KMS-11 (cell line): Measurements from ENCODE around the gene BLOC1S4.

Experiments used
- H2AFZ ChIP-seq: fragments of 200-600 bp; sonication (generic); 2 replicates; pipeline ENCODE4 v1.6.1; 2016; ENCODE audit warnings: antibody characterized with exemption, mixed run types, low read depth
- H3K27ac ChIP-seq: fragments of 200-600 bp; sonication (generic); 2 replicates; pipeline ENCODE4 v1.6.1; 2016; ENCODE audit warnings: mild to moderate bottlenecking, mixed run types
- H3K27me3 ChIP-seq: fragments of 200-600 bp; sonication (generic); 2 replicates; pipeline ENCODE4 v1.6.1; 2017; ENCODE audit warnings: mild to moderate bottlenecking, low read depth, mixed run types, moderate library complexity; ENCODE audit not compliant: insufficient read depth
- H3K36me3 ChIP-seq: fragments of 200-600 bp; sonication (generic); 2 replicates; pipeline ENCODE4 v1.6.1; 2017; ENCODE audit warnings: mild to moderate bottlenecking, mixed run types; ENCODE audit not compliant: insufficient read depth
- H3K4me1 ChIP-seq: fragments of 200-600 bp; sonication (generic); 2 replicates; pipeline ENCODE4 v1.6.1; 2016; ENCODE audit warnings: mild to moderate bottlenecking, low read depth, mixed run types; ENCODE audit not compliant: poor library complexity, severe bottlenecking
- H3K4me2 ChIP-seq: fragments of 200-600 bp; sonication (generic); 2 replicates; pipeline ENCODE4 v1.7.0; 2016; ENCODE audit warnings: mild to moderate bottlenecking, mixed run types
- H3K4me3 ChIP-seq: fragments of 200-600 bp; sonication (generic); IDR thresholded peaks from 2 replicates; pipeline ENCODE4 v1.6.1; 2017; ENCODE audit warnings: low read depth, low read length, mixed read lengths; ENCODE audit not compliant: insufficient read depth
- H3K79me2 ChIP-seq: fragments of 200-600 bp; sonication (generic); 2 replicates; pipeline ENCODE4 v1.6.1; 2016; ENCODE audit warnings: low read depth, mixed run types; ENCODE audit not compliant: insufficient read depth
- H3K9ac ChIP-seq: fragments of 200-600 bp; sonication (generic); 2 replicates; pipeline ENCODE4 v1.6.1; 2016; ENCODE audit warnings: mild to moderate bottlenecking, mixed run types
- H4K20me1 ChIP-seq: fragments of 200-600 bp; sonication (generic); 2 replicates; pipeline ENCODE4 v1.6.1; 2016; ENCODE audit warnings: mild to moderate bottlenecking, mixed run types; ENCODE audit not compliant: insufficient read depth
- TF ChIP-seq, protein P1 (sequence below): fragments of 200-600 bp; sonication (generic); conservative IDR thresholded peaks from 2 replicates; pipeline ENCODE4 v1.6.1; 2017; ENCODE audit warnings: low read depth, mild to moderate bottlenecking, antibody characterized with exemption, low read length, moderate library complexity, mixed read lengths

BLOC1S4 gene

DNA sequence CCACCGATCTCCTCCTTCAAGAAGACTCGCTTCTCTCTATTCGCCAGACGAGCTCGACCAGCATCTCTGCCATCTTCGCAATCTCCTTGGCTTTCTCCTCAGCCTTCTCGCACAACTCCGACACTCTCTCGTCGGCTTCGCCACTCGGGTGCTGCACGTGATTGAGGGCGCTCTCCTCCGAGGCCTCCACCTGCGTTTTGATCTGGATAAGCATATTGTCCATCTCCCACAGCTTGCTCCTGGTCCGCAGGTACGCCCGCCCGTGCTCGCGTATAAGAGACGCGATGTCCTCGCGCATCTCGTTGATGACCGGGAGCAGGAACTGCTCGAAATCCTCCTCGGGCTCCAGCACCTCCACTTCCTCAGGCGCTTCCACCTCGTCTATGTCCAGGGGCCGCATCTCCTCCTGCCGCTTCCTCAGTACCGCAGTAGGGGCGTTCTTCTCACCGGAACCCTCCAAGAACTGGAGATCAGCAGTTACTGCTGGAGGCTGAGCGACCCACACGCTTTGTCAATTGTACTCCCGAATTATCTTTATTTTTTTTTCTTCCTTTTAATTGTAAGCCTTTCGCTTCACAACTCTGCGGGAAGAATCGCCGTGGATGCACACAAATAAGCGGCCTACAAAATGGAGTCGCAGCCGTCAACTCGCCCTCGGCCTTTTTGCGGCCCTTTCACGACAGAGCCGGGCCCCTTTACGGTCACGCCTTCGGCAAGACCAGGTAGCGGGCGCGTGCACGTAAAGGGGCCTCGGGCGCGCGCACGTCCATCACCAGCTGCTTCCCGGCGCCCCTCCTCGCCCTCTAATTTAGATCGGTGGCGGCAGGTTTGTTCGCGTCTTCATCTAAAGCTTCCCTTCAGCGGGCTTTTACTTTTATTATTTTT lies 6.5 kb upstream of the BLOC1S4 start, which contains the start of gene MRFAP1L1:
TSS of gene MRFAP1L1 (minus strand) at position 636 of the 885 bp plus-strand sequence. CDS start at position 400, 236 bp downstream.
- Histone ChIP-seq H4K20me1 (no peaks in the 10 kb centered on the region), H3K27ac (peak within 1 kb of the TSS; percentile 55), H3K27me3 (no peaks in the 10 kb centered on the region), H3K4me2 (peak within 1 kb of the TSS; percentile 78), H3K4me1 (peaks cover 10% of the 10 kb centered on the region), H2AFZ (peak within 1 kb of the TSS; percentile 78), H3K9ac (peak within 1 kb of the TSS; percentile 51; the same call in 1 of the 2 replicates), H3K36me3 (no peaks in the 10 kb centered on the region), H3K79me2 (peaks cover 25% of the 10 kb centered on the region), H3K4me3 (peak within 1 kb of the TSS; percentile 91)
- TF ChIP-seq, protein P1, sequence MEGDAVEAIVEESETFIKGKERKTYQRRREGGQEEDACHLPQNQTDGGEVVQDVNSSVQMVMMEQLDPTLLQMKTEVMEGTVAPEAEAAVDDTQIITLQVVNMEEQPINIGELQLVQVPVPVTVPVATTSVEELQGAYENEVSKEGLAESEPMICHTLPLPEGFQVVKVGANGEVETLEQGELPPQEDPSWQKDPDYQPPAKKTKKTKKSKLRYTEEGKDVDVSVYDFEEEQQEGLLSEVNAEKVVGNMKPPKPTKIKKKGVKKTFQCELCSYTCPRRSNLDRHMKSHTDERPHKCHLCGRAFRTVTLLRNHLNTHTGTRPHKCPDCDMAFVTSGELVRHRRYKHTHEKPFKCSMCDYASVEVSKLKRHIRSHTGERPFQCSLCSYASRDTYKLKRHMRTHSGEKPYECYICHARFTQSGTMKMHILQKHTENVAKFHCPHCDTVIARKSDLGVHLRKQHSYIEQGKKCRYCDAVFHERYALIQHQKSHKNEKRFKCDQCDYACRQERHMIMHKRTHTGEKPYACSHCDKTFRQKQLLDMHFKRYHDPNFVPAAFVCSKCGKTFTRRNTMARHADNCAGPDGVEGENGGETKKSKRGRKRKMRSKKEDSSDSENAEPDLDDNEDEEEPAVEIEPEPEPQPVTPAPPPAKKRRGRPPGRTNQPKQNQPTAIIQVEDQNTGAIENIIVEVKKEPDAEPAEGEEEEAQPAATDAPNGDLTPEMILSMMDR: no peak

DNA sequence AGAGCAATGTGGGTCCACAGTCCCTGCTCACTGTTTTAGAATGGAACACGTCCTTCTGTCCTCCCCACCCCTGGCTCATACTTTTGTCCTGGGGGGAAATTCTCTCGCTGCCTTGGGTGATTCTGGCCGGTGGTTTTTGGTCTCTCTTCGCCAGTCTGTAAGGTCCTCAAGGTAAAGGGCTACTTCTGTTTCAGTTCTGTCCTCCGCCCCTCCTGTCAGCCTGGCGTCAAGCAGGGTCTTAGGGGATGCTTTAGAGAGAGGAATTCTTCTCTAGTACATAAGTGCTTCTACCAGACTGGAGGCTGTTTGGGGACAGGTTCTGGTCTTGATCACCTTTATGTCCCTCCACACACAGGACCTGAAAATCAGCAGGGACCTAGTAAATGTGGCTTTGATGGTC lies 5.7 kb upstream of the BLOC1S4 start:
- H3K27ac ChIP-seq: no peak overlapping the region
- H3K27me3 ChIP-seq: no peaks in the 10 kb centered on the region
- H3K79me2 ChIP-seq: peaks cover 25% of the 10 kb centered on the region
- H3K36me3 ChIP-seq: no peaks in the 10 kb centered on the region
- H3K4me2 ChIP-seq: peak overlapping the region; percentile 78
- no peak overlapping the region for H3K9ac ChIP-seq
- H3K4me3 ChIP-seq: peak overlapping the region; percentile 64
- TF ChIP-seq, protein P1: no peak
- H3K4me1 ChIP-seq: peaks cover 11% of the 10 kb centered on the region
- peak overlapping the region; percentile 78 for H2AFZ ChIP-seq
- no peaks in the 10 kb centered on the region for H4K20me1 ChIP-seq

DNA sequence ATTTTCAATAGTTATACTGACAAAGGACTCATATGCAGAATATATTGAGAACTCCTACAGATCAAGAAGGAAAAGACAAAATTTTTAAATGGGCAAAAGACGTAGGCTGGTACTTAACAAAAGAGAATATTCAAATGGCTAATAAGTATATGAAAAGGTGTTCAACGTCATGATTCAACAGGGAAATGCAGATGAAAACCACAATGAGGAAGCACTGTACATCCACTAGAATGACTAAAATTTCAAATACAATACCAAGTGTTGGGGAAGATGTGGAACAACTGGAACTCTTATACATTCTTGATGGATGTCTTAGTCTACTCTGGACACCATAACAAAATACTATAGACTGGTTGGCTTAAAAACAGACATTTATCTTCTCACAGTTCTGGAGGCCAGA lies 5.0 kb upstream of the BLOC1S4 start:
- no peaks in the 10 kb centered on the region for H3K27me3 ChIP-seq
- no peak overlapping the region for H3K4me3 ChIP-seq
- H3K36me3 ChIP-seq: no peaks in the 10 kb centered on the region
- peaks cover 15% of the 10 kb centered on the region for H3K4me1 ChIP-seq
- TF ChIP-seq, protein P1: no peak
- H3K79me2 ChIP-seq: peaks cover 25% of the 10 kb centered on the region
- no peak overlapping the region for H3K27ac ChIP-seq
- H2AFZ ChIP-seq: no peak overlapping the region
- no peaks in the 10 kb centered on the region for H4K20me1 ChIP-seq
- H3K9ac ChIP-seq: no peak overlapping the region
- H3K4me2 ChIP-seq: no peak overlapping the region

DNA sequence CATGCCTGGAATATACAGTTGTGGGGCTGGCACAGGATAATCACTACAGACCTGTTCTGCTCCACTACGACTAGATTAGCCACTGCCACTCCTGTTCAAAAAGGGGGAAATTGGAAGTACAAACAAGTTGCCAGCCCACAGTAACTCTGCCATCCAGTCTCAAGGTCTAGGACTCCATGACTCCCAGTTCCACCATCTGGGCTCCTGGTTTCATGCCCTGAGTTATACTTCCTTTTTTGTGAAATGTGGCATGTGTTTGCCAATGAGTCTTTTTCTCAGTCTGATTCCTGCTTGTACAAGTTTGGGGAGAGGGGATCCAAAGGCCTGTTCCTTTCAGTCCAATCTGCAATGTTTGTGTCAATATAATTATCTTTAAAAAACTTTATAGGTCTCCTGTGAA lies 1.0 kb upstream of the BLOC1S4 start:
- Histone ChIP-seq H3K4me1 (peaks cover 14% of the 10 kb centered on the region), H3K4me3 (no peak overlapping the region), H3K9ac (no peak overlapping the region), H4K20me1 (no peaks in the 10 kb centered on the region), H3K79me2 (peaks cover 14% of the 10 kb centered on the region; the same call in 1 of the 2 replicates), H3K4me2 (no peak overlapping the region; the same call in 1 of the 2 replicates), H3K27ac (no peak overlapping the region), H2AFZ (peak overlapping the region; percentile 90; the same call in 1 of the 2 replicates), H3K27me3 (no peaks in the 10 kb centered on the region), H3K36me3 (no peaks in the 10 kb centered on the region)
- TF ChIP-seq, protein P1: no peak
